ENCODE results near the gene MEN1.

Gene MEN1

GRCh38 chr11:64762674-64763525, 47.5 kb downstream of the MEN1 start:
- DNase-seq (ENCODE audit: low read depth in 2 of 2): no peak

DNA sequence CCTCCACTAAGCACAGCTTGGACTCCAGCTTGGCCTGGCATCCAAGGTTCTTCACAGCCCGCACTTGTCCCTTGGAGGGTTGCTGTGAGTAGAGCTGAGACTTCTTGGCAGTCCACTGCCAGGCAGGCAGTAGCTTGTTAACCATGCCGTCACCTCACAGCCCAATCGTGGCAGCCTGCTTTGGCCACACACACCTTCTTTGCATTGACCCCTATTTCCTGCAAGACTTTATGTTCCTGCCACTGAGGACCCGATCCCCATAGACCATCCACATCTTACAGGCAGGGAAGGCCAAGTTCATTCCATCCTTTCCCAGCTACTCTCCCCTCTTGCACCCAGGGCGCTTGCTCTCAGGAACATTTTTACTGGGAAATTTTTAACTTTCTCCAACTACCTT, 48.1 kb downstream of the MEN1 start:
- DNase-seq (ENCODE audit: low read depth in 2 of 2): no peak

- DNase-seq (ENCODE audit: low read depth in 2 of 2): no peak
These were observed 49.5 kb downstream of the MEN1 start for GRCh38 chr11:64760759-64761420.

GRCh38 chr11:64759722-64760719, 50.3 kb downstream of the MEN1 start, which contains the start of gene PYGM:
PYGM (minus strand) TSS chr11:64759974; CDS start chr11:64759898, 76 bp downstream.
- no peak for DNase-seq (ENCODE audit: low read depth in 2 of 2)

DNA sequence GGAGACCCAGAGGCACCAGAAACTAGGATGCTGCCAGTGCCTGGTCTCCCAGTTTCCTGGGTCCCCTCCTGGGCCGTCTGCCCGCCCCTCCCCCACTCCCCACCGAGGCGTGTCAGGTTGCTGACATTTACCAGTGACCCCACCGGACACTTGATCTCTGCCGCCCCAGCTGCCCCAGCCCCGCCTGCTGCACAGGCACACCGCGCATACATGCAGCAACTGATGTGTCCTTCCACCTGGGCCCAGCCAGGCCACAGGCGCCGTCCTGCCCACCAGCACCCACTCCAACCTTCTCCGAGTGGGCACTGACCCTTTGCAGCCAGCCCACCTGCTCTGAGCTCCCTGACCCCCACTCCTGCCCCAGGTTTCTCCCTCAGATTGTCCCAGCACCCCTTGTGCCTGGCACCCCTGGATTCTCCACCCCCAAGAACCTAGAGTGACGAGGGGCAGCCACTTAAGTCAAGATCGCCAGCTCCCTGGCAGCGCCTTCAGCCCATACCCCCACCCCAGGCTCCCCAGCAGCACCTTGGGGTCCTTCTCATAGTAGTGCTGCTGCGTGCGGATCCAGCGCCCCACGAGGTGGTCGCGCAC, 51.1 kb downstream of the MEN1 start:
- no peak for DNase-seq (ENCODE audit: low read depth in 2 of 2)

- DNase-seq (ENCODE audit: low read depth in 2 of 2): no peak
These were observed 51.8 kb downstream of the MEN1 start for GRCh38 chr11:64758330-64759079.

DNA sequence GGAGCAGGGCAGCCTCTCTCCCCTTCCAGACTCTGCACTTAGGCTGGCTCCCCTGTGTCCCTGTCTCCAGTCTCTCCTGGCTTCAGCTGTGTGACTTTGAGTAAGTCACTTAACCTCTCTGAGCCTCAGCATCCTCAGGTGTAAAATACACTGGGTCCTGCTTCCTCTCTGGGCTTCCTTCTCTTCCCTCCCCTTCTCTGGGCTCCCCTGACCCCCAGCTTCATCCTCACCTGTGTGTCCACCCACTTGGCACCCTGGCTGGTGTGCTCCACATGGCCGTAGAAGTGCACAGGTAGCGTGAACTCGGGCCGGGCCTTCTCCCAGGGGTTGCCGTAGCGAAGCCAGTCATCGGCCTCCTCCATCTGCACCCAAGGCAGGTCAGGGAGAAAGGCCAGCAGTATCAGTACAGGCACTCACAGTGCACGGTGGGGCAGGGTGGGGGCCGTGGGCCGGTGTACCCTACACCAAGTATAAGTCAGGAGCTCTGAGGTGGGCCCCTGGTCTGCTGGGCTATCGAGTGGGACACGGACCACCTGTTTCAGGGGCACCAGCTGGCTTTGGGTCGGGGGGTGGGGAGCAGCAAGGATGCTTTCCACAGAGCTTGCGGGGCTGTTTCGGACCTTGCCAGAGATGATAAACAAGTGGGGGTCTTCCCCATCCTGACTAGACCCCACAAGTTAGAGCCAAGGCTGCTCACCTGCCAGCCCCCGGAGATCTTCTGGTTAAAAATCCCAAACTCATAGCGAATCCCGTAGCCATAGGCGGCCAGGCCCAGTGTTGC, 52.6 kb downstream of the MEN1 start:
- no peak for DNase-seq (ENCODE audit: low read depth in 2 of 2)

DNA sequence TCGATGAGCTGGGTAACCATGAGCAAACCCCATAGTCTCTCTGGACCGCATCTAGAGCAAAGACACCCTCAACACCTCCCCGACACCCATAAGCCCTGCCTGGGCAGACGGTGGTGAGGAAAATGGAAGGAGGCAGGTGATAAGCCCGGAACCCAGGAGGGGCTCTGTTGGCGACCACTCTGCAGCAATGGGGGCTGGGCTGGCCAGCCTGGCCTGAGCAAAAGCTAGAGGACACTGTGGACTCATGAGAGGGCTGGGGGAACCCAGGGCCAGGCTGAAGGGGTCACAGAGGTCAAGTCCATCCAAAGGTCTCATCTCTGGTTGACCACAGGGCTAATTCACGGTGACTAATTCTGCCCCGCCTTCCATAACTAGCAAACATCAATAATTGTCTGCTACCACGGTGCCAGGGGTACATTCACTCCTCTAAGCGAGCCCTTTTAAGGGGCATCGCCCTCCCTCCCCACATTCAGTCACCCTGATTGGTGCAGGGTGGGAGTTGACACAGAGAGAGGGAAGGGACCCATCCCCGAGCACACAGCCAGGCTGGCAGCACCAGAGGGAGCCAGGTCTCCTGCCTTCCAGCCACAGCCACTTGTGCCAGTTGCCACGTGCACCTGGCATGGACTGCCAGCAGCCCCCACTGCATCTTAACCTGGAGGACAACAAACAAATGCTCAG, 54.5 kb downstream of the MEN1 start:
- no peak for DNase-seq (ENCODE audit: low read depth in 2 of 2)

DNA sequence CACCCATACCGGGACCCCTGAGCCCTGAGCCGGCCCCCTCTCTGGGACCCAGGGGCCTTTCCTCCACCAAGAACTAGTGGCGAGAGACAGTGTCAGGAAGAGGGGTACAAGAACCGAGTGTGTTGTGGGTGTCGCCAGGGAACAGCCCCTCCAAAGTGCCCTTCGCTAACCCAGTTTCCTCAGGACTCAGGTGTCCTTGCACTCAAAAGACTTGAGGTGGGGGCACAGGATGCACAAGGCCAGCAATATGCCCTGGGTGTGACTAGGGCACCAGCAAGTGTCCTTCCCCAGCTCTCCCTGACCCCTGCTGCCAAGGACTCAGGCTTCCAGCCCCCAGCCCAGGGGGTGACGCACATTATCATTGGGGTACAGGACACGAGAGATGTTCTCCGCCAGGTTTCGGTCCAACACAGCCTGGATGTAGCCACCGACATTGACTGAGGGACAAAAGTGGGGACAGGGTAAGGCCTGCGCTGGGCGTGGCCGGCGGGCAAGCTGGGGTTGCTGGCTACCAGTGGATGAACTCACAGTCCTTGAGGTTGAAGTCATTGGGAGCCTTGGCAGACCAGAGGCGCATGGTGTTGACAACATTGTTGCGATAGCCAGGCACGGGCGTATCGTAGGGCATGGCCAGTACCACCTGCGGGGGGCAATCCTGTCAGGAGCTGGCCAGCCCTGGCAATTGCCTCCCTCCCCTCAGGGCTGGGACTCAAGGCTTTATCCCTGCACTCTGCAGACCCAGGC, 55.3 kb downstream of the MEN1 start:
- DNase-seq (ENCODE audit: low read depth in 2 of 2): no peak

- DNase-seq (ENCODE audit: low read depth in 2 of 2): no peak
These were observed 56.0 kb downstream of the MEN1 start for GRCh38 chr11:64754124-64754918.

Data from stimulated activated CD8-positive, alpha-beta memory T cell treated with anti-CD3 and anti-CD28 coated beads, Interleukin-15, amount 100 ng/mL, for 48 hours (primary cell).